Caco-2 (cell line): ENCODE data around the gene TEX55. TPM values are rescaled to one million over a fixed set of nuclear protein-coding genes. Genes with fewer than 3 reads are reported as not detected.
"Not testable (repeated sequence)": the region's sequence is repeated elsewhere in the genome, so short reads cannot be mapped to it uniquely, and the experiment has no call there.

ENCODE experiments used
- BruUV-seq: library from RNA; stranded (reverse); fragments of 400-500 nt; replicated peaks from 2 replicates; lab custom pipeline; 2021; lab: Mats Ljungman, UMichigan
- CTCF ChIA-PET: fragments of 300-600 bp; sonication (Branson Sonifier 250); formaldehyde crosslinking; loops from one replicate; lab custom pipeline; 2022; ENCODE audit warnings: antibody characterized with exemption; lab: Charles Lee
- POLR2A ChIA-PET: fragments of 300-600 bp; sonication (Branson Sonifier 250); formaldehyde crosslinking; loops from one replicate; lab custom pipeline; 2022; ENCODE audit warnings: antibody characterized with exemption; lab: Charles Lee
- DNase-seq, 2 experiments: peaks; one replicate each; pipeline versions ENCODE4 v3.0.0 to v3.0.0-alpha.2; 2020 to 2022
- H3K27me3 ChIP-seq: replicated peaks from 2 replicates; pipeline ENCODE4 v1.6.0; 2011; ENCODE audit warnings: low read length; ENCODE audit not compliant: control insufficient read depth, insufficient read depth
- H3K36me3 ChIP-seq: 2 replicates; pipeline ENCODE4 v1.5.1; 2011; ENCODE audit warnings: low read length; ENCODE audit not compliant: control insufficient read depth, insufficient read depth
- H3K4me1 ChIP-seq: fragments of 250-450 bp; sonication (Bioruptor Pico); 2 replicates; pipeline ENCODE4 v1.5.1; 2020; ENCODE audit warnings: mild to moderate bottlenecking
- H3K4me3 ChIP-seq: 2 replicates; pipeline ENCODE4 v1.5.1; 2011; ENCODE audit warnings: low read depth, mild to moderate bottlenecking, control low read depth, low read length
- H3K9me3 ChIP-seq: fragments of 250-450 bp; sonication (Bioruptor Pico); 2 replicates; pipeline ENCODE4 v1.5.1; 2020; ENCODE audit warnings: mild to moderate bottlenecking, moderate library complexity
- H3K27ac Mint-ChIP-seq: one replicate; pipeline ENCODE4 v1.8.0; 2022; ENCODE audit warnings: mixed read lengths; ENCODE audit not compliant: unreplicated experiment
- H3K27me3 Mint-ChIP-seq: one replicate; pipeline ENCODE4 v1.8.0; 2022; ENCODE audit warnings: mixed read lengths; ENCODE audit not compliant: insufficient read depth, unreplicated experiment
- H3K36me3 Mint-ChIP-seq: one replicate; pipeline ENCODE4 v1.8.0; 2022; ENCODE audit warnings: mild to moderate bottlenecking, mixed read lengths; ENCODE audit not compliant: insufficient read depth, unreplicated experiment
- H3K4me1 Mint-ChIP-seq: one replicate; pipeline ENCODE4 v1.8.0; 2022; ENCODE audit warnings: low read depth, mixed read lengths; ENCODE audit not compliant: unreplicated experiment
- H3K4me3 Mint-ChIP-seq: one replicate; pipeline ENCODE4 v1.8.0; 2022; ENCODE audit warnings: mild to moderate bottlenecking, moderate library complexity, mixed read lengths; ENCODE audit not compliant: unreplicated experiment
- H3K9me3 Mint-ChIP-seq: one replicate; pipeline ENCODE4 v1.8.0; 2022; ENCODE audit warnings: mixed read lengths; ENCODE audit not compliant: unreplicated experiment
- CTCF ChIP-seq, 2 experiments: fragments of 200-600 bp in 1 of 2; IDR thresholded peaks; 1 replicate in 1 of 2; 2 replicates in 1 of 2; pipeline versions ENCODE4 v1.5.1 to v1.8.0; 2011 to 2022; ENCODE audit warnings: antibody characterized with exemption in 1 of 2, control low read depth in 1 of 2, inconsistent platforms in 1 of 2, low read depth in 1 of 2, low read length in 1 of 2, mild to moderate bottlenecking in 1 of 2, moderate library complexity in 1 of 2; ENCODE audit not compliant: insufficient read depth in 1 of 2, severe bottlenecking in 1 of 2, unreplicated experiment in 1 of 2
- intact Hi-C: fragments of 100-400 bp; cut with micrococcal nuclease; formaldehyde crosslinking; loops from one replicate; pipeline ENCODE4 v1.10.0; 2022; ENCODE audit not compliant: unreplicated experiment
- total RNA-seq: library from RNA; stranded (reverse); gene quantifications from 2 replicates; pipeline ENCODE4 v1.2.3, GENCODE V29; 2022

The TEX55 gene
- total RNA-seq, 1 experiment from 2014 or later = not detected

- H3K36me3 Mint-ChIP-seq, H3K4me1 Mint-ChIP-seq, H3K27ac Mint-ChIP-seq, BruUV-seq, intact Hi-C loops, CTCF ChIA-PET, H3K9me3 ChIP-seq, DNase-seq, POLR2A ChIA-PET, H3K27me3 ChIP-seq, H3K4me3 Mint-ChIP-seq, H3K4me1 ChIP-seq, H3K27me3 Mint-ChIP-seq, H3K4me3 ChIP-seq, H3K36me3 ChIP-seq: not testable (repeated sequence)
- peaks cover 18% of the 10 kb centered on the region for H3K9me3 Mint-ChIP-seq
Observed at GRCh38 chr3:119139360-119139759, 6.6 kb upstream of the TEX55 start.

- H3K4me3 ChIP-seq = no peak overlapping the region
- no TSS peak for BruUV-seq
- no peaks in the 10 kb centered on the region for H3K27me3 ChIP-seq
- no peaks in the 10 kb centered on the region for H3K36me3 ChIP-seq
- H3K4me1 Mint-ChIP-seq = no peaks in the 10 kb centered on the region
- no peak for DNase-seq
- peaks cover 4% of the 10 kb centered on the region; the same call in 1 of the 2 replicates for H3K4me1 ChIP-seq
- peaks cover 18% of the 10 kb centered on the region for H3K9me3 Mint-ChIP-seq
- intact Hi-C loops = no loop called here
- no peak for TF ChIP-seq CTCF (IDR thresholded peaks at IDR 0.05; ENCODE audit: insufficient read depth in 1 of 2, low read depth in 1 of 2, low read length in 1 of 2, severe bottlenecking in 1 of 2, unreplicated experiment in 1 of 2)
- ChIA-PET POLR2A (no interaction called here), CTCF (no interaction called here)
- H3K27me3 Mint-ChIP-seq = no peaks in the 10 kb centered on the region
- H3K9me3 ChIP-seq = peaks cover 4% of the 10 kb centered on the region; the same call in 1 of the 2 replicates
- no peak overlapping the region for H3K4me3 Mint-ChIP-seq
- no peaks in the 10 kb centered on the region for H3K36me3 Mint-ChIP-seq
- no peak overlapping the region for H3K27ac Mint-ChIP-seq
Observed at GRCh38 chr3:119140466-119140865, 5.5 kb upstream of the TEX55 start.

- Mint-ChIP-seq H3K27me3 (no peaks in the 10 kb centered on the region), H3K4me3 (no peak overlapping the region), H3K36me3 (no peaks in the 10 kb centered on the region), H3K9me3 (no peaks in the 10 kb centered on the region), H3K27ac (no peak overlapping the region), H3K4me1 (peaks cover 6% of the 10 kb centered on the region)
- Histone ChIP-seq H3K4me3 (no peak overlapping the region), H3K27me3 (no peaks in the 10 kb centered on the region), H3K9me3 (peaks cover 4% of the 10 kb centered on the region; the same call in 1 of the 2 replicates), H3K36me3 (no peaks in the 10 kb centered on the region), H3K4me1 (peaks cover 10% of the 10 kb centered on the region; the same call in 1 of the 2 replicates)
- ChIA-PET POLR2A (no interaction called here), CTCF (interaction anchor here (3.2 kb wide), 1 partner anchor 96 kb away, joined by 26 read pairs; the partner anchor contains the start of gene B4GALT4)
- TF ChIP-seq CTCF (IDR thresholded peaks at IDR 0.05; ENCODE audit: insufficient read depth in 1 of 2, low read depth in 1 of 2, low read length in 1 of 2, severe bottlenecking in 1 of 2, unreplicated experiment in 1 of 2) = no peak
- no peak for DNase-seq
- intact Hi-C loops = loop anchor here (1.0 kb wide), 5 partner anchors 40 to 207 kb away; no protein-coding TSS in a partner anchor
- no TSS peak for BruUV-seq
Observed at GRCh38 chr3:119145128-119145499, 851 bp upstream of the TEX55 start.
